CD4-positive, alpha-beta T cell treated with Interleukin-12 subunit alpha and Interleukin-12 subunit beta, for 1 hour (primary cell): ENCODE data around the gene HPS1.

Experiments used
- DNase-seq: peaks from one replicate; pipeline ENCODE4 v3.0.0-alpha.2; 2020

HPS1 gene

GRCh38 chr10:98446661-98447221, at the start of gene HPS1:
Gene HPS1 (minus strand): TSS chr10:98446935. CDS start chr10:98443240, 3,695 bp downstream.
- peak; percentile 82 for DNase-seq

- DNase-seq = no peak
Observed at GRCh38 chr10:98492763-98493162, 46.0 kb upstream of the HPS1 start.

- DNase-seq = no peak
Observed at GRCh38 chr10:98489561-98490481, 43.1 kb upstream of the HPS1 start.

- no peak for DNase-seq
Observed at GRCh38 chr10:98488669-98489430, 42.1 kb upstream of the HPS1 start.

GRCh38 chr10:98487649-98488048, 40.9 kb upstream of the HPS1 start:
- no peak for DNase-seq

- DNase-seq = no peak
Observed at GRCh38 chr10:98486421-98486820, 39.7 kb upstream of the HPS1 start.

- DNase-seq = no peak
Observed at GRCh38 chr10:98485959-98486358, 39.2 kb upstream of the HPS1 start.

- DNase-seq = no peak
Observed at GRCh38 chr10:98483658-98484057, 36.9 kb upstream of the HPS1 start.

GRCh38 chr10:98482096-98482495, 35.4 kb upstream of the HPS1 start:
- DNase-seq = no peak

- DNase-seq = no peak
Observed at GRCh38 chr10:98481404-98481945, 34.7 kb upstream of the HPS1 start.

GRCh38 chr10:98478430-98479222, 31.9 kb upstream of the HPS1 start:
- no peak for DNase-seq

GRCh38 chr10:98477861-98478260, 31.1 kb upstream of the HPS1 start:
- no peak for DNase-seq

- DNase-seq = no peak
Observed at GRCh38 chr10:98474628-98475027, 27.9 kb upstream of the HPS1 start.

- DNase-seq = no peak
Observed at GRCh38 chr10:98472196-98472595, 25.5 kb upstream of the HPS1 start.

- no peak for DNase-seq
Observed at GRCh38 chr10:98470850-98471249, 24.1 kb upstream of the HPS1 start.

- no peak for DNase-seq
Observed at GRCh38 chr10:98469001-98469931, 22.5 kb upstream of the HPS1 start.

GRCh38 chr10:98467506-98468318, 21.0 kb upstream of the HPS1 start:
- DNase-seq = peak; percentile 81

GRCh38 chr10:98466861-98467505, 20.2 kb upstream of the HPS1 start:
- no peak for DNase-seq

GRCh38 chr10:98465866-98466265, 19.1 kb upstream of the HPS1 start:
- DNase-seq = no peak
